HG03571 (cell line): ENCODE results near the gene NKAIN2.
"Not testable (repeated sequence)": the region's sequence is repeated elsewhere in the genome, so short reads cannot be mapped to it uniquely, and the experiment has no call there.

Experiments used
- ATAC-seq: cut with Tn5 transposase; IDR thresholded peaks from one replicate; pipeline ENCODE4 v1.9.1; 2021; ENCODE audit not compliant: unreplicated experiment

The NKAIN2 gene

DNA sequence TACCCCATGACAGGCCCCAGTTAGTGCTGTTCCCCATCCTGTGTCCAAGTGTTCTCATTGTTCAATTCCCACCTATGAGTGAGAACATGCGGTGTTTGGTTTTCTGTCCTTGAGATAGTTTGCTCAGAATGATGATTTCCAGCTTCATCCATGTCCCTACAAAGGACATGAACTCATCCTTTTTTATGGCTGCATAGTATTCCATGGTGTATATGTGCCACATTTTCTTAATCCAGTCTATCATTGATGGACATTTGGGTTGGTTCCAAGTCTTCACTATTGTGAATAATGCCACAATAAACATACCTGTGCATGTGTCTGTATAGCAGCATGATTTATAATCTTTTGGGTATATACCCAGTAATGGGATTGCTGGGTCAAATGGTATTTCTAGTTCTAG is 218.4 kb downstream of the NKAIN2 start:
- ATAC-seq, result not testable (repeated sequence)

DNA sequence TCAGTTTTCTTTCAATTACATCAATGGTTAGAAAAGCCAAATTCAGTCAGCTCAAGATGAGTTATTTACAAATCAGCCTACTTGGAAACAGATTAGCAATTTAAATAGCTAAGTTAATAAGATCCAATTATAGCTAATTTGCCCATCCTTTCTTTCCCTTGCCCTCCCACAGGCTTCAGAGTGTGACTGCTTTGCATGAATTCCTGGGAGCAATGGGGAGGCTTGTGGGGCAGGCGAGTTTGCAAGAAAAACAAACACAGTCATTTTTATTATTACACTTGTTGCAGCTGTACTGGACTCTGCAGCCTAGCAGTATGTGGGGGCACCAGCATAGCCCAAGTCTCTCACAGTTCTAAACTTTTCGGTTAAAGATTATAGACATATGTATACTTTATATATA is 219.0 kb downstream of the NKAIN2 start:
- ATAC-seq, result no peak

DNA sequence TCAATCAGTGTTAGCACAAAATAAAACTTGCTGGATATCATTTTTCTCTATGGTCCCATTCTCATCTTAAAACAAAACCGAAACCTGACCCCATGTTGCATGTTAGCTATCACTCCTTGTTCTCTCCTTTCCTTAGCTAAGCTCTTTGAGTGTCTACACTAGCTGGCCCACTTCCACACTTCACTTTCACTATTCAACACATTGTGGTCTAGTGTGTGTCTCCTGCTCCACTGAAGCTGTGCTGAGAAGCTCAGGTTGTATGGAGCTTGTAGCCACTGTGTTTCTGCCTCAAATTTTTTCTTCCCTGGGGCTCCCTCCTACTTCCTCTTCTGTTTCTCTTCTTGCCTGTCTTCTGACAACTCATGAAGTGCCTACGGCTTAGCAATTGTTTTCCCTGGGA is 223.0 kb downstream of the NKAIN2 start:
- ATAC-seq, result no peak

DNA sequence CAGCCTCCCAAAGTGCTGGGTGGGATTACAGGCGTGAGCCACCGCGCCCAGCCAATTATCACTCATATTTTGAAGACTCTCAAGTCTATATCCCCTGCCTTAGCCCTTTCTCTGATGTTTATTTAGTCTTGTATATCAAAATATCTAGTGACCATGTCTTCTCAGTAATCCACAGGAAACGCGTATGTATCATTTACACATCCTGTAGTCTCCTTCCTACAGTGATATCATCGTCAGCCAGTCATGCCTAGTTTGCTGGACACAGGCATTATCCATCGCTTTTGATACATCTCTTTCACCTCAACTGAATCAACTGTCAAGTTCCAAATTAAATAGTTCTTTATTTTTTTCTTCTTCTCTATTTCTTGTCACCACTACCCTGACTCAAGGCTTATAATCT is 223.7 kb downstream of the NKAIN2 start:
- ATAC-seq, result no peak

DNA sequence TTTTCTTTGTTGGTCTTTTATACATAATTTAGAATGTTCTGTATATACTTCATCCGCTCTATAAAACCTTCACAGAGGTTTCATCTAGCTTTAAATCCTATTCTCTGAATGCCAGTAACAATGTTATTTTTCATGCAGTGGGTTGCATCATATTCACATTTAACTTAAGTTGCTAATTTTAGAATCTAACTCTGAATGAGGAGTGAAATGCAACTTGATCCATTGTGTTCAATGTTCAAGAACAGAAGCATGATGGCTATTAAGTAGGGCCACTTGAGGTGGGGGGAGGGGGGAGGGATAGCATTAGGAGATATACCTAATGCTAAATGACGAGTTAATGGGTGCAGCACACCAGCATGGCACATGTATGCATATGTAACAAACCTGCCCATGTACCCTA is 224.5 kb downstream of the NKAIN2 start:
- ATAC-seq, result no peak

DNA sequence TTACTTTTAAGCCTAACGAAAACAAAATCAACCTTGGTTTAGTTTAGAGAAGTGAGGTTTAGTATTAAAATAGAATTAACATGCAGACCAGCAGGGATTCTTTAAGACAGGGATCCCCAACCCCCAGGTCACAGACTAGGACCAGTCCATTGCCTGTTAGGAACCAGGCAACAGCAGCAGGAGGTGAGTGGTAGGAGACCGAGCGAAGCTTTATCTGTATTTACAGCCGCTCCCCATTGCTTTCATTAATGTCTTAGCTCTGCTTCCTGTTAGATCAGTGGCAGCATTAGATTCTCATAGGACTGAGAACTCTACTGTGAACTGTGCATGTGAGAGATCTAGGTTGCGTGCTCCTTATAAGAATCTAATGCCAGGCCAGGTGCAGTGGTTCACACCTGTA is 225.9 kb downstream of the NKAIN2 start:
- ATAC-seq, result no peak

DNA sequence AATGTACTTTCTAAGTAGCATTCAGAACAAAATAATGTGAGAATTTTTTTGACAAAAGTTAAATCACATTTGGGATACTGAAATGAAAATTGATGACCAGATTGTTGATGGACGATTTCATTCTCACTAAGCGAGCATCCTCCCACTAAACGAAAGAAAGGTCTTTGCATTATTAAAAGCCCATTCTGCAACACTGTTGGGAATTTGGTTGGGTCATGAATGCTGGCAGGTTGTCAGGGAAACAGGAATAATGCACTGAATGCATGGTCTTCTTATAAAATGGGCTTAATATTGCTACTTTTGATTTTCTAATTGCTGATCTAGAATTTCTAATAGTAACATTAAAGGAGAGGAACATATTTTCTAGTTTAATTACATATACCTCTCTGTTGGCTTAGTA is 229.8 kb downstream of the NKAIN2 start:
- no peak for ATAC-seq

DNA sequence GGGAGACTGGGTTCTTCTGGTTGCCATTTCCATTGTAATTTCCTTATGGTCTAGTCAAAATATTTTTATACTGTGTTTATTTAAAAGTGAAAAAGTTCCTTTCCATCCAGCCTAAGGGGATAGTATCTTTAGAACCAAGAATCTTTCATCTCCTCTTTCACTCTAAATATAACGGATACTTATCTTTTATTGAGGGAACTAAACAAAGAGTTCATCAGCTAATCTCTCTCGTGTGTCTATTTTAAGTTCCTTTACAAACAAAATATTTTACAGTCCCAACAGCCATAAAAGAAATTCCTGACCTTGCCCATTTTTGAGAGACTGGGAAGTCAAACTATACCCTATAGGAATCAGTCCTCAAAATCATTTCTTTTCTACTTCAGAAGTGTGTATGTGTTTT is 232.7 kb downstream of the NKAIN2 start:
- ATAC-seq, result no peak

DNA sequence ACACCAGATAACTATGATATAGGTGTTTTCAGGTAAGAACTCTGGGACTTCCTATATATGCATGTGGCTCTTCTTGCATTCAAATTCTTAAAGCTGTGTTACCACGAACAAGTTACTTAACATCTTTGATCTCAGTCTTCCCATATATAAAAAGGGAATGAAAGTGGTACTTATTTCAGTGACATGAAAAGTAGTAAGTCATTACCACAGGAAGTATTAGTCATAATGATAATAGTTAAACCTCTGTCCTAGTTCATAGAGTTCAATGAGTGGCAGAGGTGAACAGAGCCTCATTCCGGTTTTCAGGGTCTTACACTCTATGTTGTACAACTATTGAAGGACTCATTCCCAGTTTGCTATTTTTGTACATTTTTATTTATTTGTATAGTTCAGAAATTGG is 237.0 kb downstream of the NKAIN2 start:
- peak; percentile 69 for ATAC-seq

DNA sequence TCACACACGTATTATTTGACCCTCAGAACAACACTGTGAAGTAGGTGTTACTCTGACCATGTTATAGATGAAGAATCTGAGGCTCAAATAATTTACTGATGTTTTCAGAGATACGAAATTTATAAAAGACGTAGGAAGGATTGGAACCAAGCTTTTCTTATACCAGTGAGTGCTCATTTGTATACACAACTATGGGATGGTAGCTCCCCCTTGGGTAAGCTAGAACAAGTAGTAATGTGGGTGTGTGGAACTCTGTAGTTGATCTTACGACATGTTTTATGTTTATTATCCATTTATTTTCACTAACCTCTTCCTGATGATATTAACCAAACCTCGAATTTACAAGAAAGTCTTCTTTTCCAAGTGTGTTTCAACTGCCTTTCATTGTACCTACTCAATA is 248.5 kb downstream of the NKAIN2 start:
- no peak for ATAC-seq

DNA sequence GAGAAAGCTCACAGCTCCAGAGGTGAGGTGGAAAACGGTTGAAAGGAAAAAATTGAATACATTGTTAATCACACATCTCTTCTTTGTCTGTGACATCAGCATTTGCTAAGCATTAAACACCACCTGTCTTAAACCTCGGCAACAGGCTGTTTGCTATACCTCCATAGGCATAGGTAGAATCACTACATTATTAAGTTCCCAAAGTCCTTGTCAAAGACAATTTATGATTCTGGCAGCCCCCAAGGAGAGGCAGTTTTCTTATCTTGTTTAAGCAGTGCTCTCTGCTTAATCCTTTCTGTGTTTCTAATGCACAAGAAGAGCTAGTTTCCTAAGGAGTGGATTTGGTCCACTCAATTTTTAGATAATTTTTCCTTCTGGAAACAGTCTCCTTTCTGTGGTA is 249.7 kb downstream of the NKAIN2 start:
- ATAC-seq, result no peak

DNA sequence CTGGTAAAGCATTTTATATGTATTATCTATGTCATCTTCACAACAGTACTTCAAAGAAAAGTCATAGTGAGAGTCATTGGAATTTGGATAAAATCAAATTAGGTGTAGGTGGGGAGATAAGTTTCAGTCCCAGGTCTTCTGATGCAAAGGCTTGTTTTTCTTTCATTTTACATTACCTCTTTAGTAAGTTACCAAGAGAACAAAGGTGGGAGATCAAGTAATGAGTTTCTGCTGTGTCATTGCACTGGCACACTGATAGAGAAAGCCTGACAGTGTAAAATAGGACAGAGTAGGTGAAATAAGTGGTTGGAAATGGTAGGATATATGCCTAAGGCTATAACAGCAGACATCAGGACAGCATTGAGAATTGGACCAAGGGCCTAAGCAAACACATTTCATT is 250.4 kb downstream of the NKAIN2 start:
- ATAC-seq, result no peak

DNA sequence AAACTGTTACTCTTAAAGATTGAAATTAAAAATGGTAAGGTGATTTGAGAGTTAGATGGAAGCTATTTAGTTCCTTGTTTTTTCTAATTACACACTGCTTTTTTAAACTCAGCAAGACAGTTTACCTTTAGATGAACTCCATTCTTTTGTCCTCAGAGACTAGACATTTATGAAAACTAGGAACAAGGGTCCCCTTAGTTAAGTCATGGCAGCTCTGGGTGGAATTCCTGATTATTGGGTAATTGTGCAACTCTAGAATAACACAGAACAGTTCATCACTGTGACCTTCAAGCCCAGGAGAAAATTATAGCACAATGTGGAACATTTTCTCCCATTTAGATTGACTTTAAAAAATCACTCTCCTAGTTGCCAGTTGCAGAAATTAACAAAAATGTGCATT is 251.7 kb downstream of the NKAIN2 start:
- ATAC-seq, result no peak

DNA sequence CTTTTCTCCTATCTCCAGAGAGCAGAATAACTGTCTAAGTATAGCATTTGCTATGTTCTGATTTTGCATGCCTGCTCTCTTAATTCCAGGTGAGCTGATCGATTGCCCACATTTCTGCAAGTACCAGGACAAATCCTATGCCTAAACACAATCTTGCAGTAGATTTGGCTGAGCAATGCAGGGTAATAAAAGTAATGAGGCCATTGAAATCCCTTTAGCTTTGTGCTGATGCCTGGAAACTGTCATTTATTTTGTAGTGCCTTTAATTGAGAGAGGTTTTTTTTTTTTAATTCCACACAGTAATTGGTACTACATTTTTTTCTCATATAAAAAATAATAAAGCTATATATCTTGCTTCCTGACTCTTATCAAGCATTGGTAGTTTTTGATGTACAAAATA is 252.3 kb downstream of the NKAIN2 start:
- ATAC-seq, result no peak

DNA sequence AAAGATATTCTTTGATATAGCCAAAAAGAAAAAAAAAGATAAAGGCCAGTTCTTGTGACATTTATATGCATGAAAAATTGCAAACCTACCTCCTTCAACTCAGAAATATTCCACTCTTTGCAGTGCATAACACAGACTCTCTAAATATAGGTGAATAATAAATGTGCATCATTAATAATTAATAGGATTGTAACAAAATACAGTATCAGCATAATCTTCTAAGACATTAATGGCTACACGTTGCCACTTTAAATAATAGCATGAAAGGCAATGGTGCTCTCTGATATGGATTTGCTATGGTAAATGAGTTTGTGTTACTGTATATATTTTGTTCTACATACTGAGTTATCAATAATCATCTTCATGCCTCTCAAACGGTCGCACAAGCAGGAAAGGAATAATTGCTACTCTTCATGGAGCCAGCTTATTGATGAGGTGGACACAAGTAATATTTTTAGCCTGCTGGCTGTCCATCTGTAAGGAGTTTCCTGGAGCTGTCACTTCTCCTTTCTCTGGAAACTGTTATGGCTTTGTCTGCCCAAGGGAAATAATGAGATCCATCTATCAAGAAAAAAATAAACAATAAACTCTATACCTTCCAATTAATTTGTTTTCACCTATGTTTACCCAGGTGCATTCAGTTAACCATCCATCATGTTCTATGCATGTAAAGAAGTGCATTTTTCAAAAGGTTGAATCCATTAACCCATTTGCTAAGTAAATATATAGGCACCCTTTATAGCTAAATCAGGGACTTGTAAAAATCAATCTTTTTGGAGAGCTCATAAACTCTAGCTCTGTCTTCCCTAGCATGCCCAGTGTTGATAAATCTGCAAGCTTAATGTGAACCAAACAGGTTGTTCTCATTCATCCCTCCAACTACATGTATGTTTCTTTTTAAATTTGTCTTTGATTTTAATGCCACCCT is 253.0 kb downstream of the NKAIN2 start:
- no peak for ATAC-seq

DNA sequence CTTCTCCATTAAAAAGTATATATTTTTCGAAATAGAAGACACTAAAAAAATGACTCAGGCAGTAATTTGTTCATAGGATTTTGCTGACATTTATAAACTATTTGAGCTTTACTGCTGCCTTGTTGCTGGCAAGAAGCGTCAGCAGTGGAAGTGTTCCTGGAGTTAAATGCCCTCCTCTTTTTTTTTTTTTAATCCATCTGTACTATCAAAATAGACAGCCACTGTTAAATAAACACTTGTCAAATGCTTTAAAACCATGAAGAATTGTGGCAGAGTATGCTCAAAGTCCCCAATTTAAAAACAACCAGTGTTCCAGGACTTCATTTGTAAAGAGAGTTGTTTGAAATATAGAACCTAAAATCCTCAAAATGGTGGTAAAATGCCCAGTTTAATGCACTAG is 253.8 kb downstream of the NKAIN2 start:
- no peak for ATAC-seq

DNA sequence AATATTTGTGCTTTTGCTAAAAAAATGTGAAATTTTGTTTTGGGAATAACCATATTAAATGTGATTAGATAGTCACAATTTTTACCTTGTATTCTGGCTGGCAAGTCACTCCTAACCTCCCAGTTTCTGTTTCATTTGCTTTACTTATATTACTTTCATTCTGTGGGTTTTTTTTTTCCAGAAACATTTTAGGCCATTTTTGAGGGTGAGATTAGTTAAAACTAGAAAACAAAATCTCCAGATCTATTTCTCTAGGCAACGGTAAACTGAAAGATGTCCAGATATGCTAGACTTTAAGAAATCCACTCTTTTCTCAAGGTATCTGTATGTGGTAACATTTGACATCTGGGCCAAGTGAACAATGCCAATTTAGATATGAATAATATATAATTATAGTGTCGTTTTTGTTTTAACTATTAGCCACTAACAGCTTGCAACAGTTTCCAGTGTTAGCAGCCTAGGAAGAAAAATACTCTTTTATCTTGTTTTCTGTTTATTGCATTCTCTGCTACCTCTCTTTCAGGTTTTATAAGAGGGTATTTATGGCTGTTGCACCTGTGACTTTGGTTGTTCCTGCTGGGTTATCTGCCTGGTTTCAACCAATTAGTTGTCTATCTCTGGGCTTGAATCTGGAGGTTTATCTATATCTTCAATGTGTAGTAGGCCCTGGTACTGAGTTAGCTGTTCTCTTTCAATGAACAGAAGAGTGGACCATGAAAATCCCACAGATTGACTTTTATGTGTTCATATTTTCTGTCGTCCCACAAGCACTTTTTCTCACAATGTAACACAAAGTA is 260.9 kb downstream of the NKAIN2 start:
- ATAC-seq, result no peak

DNA sequence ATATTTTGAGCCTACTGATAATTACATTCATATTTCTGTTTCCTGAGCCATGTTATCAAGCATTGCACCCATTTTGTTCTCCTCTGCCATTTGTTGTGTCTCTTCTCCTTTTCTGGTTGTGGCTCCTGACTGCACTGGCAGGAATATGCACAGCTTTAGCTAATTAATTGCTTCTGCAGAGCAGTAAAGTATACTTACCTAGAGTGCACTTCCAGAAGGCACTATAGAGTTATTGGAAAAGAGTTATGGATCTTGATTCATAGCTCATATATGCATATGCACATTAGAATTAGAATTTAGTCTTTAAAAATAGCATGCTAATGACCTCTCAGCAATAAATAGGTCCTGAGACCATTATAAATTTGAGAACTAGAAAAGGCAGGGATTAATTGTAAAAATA is 262.6 kb downstream of the NKAIN2 start:
- no peak for ATAC-seq

DNA sequence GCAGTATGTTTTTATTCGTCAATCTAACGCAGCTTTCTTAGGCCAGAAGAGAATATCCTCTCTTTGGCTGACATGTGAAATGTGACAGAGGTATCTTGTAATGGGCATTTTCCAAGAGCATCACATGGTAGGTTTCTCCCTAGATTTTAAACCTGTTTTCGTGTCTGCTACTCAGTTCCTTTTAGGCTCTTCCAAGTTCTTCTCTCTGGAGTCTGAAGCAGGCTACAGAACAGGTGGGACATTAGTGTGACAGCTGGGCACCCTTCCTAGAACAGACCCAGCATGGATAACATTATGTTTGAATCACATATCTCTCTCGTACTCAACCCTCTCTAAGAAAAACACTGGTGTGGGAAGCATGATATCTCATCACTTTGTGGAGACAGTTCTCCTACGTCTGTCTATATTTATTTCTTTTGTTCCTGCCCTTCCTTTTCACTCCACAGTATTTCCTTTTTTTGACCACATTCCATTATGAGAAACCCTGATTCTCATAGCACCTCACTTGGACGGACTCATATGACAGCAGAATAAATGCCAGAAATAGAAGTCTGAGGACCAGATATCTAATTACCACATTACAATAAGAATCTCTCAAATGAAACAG is 263.4 kb downstream of the NKAIN2 start:
- no peak for ATAC-seq

DNA sequence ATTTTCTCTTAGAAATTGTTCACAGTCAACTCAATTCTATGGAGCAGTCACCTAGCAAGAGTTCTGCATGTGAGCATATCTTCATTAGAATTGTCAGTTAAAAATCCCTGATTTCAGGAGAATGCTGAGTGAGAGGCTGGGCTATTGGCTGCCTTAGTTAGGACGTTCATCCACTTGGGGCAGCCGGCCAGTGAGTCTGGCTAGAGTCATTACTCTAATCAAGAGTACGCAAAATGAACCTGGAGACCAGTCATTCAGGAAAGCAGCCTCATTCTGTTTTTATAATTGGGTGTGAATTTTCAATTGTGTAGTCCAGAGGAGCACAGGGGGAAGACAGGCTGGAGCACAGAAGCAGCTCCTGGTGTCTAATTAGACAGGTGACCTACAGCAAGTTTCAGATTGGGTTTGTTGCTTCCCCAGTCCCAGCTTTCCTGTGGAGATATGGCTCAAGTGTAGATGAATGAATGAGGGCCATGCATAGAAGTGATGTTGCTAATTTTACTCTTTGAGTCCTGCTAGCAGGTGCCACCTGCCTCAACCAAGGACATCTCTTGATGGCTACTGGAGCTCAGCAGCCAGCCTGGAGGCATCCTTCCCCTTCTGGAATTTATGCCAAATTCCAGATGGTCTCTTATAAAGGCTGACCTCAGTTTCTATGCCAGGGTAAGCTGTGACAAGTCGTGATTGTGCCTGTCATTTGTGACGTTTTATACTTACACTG is 265.7 kb downstream of the NKAIN2 start:
- no peak for ATAC-seq

DNA sequence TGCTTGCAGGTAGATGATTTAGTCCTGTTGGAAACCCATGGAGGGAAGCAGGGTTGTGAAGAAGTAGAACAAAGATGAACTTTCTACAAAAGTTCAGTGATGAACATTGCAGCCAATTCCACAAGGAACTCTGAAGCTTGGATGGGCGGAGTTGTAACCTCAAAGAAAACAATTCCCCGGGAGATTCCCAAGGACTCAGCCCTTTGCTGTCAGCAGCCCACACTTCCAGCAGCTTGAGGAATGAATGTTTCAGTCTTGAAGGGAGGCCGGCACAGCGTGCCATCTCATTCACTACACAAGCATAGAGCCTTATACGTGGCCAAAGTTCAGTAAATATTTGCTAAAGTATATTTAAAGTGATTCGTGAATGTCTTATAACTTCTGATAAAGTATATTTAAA is 269.4 kb downstream of the NKAIN2 start:
- no peak for ATAC-seq
